Bronchial epithelial cell (primary cell): ENCODE data around the gene SOX13. TPM values are rescaled to one million over a fixed set of nuclear protein-coding genes. Genes with fewer than 3 reads are reported as not detected.

Experiments
- DNase-seq: peaks from one replicate; pipeline ENCODE4 v3.0.0-alpha.2; 2010; ENCODE audit warnings: low read depth
- FAIRE-seq: peaks from 2 replicates; lab custom pipeline; 2011; peaks lifted over from hg19 to GRCh38; lab: Jason Lieb, UNC
- H3K27me3 ChIP-seq: 2 replicates; pipeline ENCODE4 v1.5.1; 2011; ENCODE audit warnings: low read length; ENCODE audit not compliant: control insufficient read depth, insufficient read depth
- H3K36me3 ChIP-seq: 2 replicates; pipeline ENCODE4 v1.5.1; 2011; ENCODE audit warnings: low read length; ENCODE audit not compliant: control insufficient read depth, insufficient read depth
- H3K4me3 ChIP-seq: 2 replicates; pipeline ENCODE4 v1.5.1; 2011; ENCODE audit warnings: mild to moderate bottlenecking, low read depth, low read length, control low read depth
- total RNA-seq: library from RNA; depleted of rRNA; stranded (reverse); fragments of >200 nt; gene quantifications from 2 replicates; pipeline ENCODE4 v1.2.1, GENCODE V29; 2014
- TF ChIP-seq, protein P1 (sequence below): IDR thresholded peaks from 2 replicates; pipeline ENCODE4 v1.5.1; 2011; ENCODE audit warnings: mild to moderate bottlenecking, moderate library complexity, low read length, control low read depth, inconsistent platforms; ENCODE audit not compliant: insufficient read depth, severe bottlenecking

The SOX13 gene
- total RNA-seq, 1 donor from 2014 or later, result 3.2 TPM

DNA sequence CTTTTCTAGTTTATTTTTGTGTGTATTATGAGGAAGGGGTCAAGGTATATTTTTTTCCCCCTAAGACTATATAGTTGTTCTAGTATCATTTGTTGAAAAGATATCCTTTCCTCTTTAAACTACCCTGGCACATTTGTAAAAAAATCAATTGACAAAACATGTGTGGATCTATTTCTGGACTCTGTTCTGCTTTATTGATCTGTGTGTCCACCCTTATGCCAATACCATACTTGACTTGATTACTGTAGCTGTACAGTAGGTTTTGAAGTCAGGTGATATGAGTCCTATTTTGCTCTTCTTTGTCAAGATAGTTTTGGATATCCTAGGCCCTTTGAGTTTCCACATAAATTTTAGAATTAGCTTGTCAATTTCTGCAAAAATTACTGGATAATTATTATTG is 21.2 kb upstream of the SOX13 start:
- H3K4me3 ChIP-seq, result no peak overlapping the region
- DNase-seq, result no peak
- FAIRE-seq, result no peak
- no peaks in the 10 kb centered on the region for H3K27me3 ChIP-seq
- no peaks in the 10 kb centered on the region for H3K36me3 ChIP-seq
- TF ChIP-seq, protein P1, sequence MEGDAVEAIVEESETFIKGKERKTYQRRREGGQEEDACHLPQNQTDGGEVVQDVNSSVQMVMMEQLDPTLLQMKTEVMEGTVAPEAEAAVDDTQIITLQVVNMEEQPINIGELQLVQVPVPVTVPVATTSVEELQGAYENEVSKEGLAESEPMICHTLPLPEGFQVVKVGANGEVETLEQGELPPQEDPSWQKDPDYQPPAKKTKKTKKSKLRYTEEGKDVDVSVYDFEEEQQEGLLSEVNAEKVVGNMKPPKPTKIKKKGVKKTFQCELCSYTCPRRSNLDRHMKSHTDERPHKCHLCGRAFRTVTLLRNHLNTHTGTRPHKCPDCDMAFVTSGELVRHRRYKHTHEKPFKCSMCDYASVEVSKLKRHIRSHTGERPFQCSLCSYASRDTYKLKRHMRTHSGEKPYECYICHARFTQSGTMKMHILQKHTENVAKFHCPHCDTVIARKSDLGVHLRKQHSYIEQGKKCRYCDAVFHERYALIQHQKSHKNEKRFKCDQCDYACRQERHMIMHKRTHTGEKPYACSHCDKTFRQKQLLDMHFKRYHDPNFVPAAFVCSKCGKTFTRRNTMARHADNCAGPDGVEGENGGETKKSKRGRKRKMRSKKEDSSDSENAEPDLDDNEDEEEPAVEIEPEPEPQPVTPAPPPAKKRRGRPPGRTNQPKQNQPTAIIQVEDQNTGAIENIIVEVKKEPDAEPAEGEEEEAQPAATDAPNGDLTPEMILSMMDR, result no peak

DNA sequence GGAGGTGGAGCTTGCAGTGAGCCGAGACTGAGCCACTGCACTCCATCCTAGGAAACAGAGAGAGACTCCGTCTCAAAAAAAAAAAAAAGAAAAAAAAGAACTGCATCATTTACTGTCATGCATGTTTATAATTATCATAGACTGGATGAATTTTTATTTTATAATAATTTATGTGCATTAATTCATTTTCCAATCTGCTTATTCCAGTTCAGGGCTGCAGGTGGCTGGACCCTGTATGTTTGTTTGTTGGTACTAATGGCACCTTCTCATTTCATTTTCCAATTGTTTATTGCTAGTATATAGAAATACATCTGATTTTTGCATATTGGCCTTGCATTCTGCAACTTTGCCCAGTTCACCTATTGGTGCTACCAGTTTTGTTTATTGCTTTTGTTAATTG is 19.0 kb upstream of the SOX13 start:
- TF ChIP-seq, protein P1, result no peak
- no peak for DNase-seq
- H3K4me3 ChIP-seq, result no peak overlapping the region
- H3K27me3 ChIP-seq, result no peaks in the 10 kb centered on the region
- no peaks in the 10 kb centered on the region for H3K36me3 ChIP-seq
- FAIRE-seq, result no peak

DNA sequence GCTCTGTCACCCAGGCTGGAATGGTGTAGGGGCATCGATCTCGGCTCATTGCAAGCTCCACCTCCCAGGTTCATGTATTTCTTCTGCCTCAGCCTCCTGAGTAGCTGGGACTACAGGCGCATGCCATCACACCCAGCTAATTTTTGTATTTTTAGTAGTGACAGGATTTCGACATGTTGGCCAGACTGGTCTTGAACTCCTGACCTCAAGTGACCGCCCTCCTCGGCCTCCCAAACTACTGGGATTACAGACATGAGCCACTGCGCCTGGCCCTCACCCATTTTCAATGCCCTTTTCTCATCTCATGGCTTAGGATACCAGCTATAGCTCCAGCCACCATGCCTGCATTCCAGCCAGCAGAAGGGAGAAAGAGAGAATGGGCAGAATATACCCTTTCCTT is 12.9 kb upstream of the SOX13 start:
- H3K27me3 ChIP-seq, result no peaks in the 10 kb centered on the region
- no peak for DNase-seq
- no peaks in the 10 kb centered on the region for H3K36me3 ChIP-seq
- no peak for FAIRE-seq
- no peak overlapping the region for H3K4me3 ChIP-seq
- TF ChIP-seq, protein P1, result no peak

DNA sequence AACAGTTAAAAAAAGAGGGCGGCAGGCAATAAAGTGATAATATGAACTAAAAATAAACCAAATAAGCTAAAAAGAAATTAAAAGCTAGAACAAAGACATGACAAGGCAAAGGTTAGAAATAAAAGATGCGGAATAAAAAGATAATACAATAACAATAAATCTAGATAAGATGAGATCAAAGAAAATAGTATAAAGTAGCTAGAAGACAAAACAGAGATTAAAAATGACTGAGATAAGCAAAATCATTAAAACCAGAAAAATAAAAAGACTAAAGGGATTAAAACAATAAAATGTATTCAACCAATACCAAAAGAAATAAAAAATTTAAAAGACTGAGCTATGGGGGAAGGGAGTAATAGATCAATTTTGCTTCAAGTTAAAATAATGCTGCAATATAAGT is 10.8 kb upstream of the SOX13 start:
- H3K4me3 ChIP-seq, result no peak overlapping the region
- TF ChIP-seq, protein P1, result no peak
- no peaks in the 10 kb centered on the region for H3K36me3 ChIP-seq
- no peaks in the 10 kb centered on the region for H3K27me3 ChIP-seq
- no peak for DNase-seq
- no peak for FAIRE-seq

DNA sequence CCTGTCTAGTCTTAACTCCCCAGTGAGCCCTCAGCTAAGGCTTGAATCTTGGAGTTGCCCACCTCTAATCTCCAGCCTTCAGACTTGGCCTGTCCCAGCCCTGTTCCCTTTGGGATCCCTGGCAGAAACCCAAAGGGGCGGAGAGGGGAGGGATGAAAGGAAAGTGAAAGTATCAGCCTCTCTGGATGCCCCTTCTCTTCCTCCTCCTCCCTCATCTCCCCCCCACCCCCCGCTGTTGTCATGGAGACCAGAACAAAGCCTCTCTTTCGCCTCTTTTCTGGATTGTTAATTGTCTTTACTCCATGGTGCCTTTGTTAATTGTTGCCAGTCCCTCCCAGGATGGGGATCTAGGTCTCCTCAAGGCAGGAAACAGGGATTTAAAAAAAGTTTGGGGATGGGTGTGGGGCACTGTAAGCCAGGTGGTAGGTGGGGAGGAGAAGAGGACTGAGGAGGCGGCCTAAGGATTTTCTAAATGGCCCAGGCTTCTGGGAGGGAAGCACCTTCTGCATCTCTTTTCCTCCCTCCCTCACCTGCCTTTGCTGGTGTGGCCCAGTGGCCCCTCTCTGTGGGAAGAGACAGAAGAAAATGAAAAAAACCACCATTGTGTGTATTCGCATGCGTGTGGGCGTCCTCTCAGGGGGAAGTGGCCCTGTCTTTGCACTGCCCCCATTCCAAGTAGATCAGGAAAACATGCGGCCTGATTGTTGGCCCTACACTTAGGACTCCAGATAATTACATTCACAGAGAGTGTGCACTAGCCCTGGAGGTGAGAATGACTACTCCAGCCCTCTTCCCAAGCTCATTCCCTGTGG is 7.5 kb upstream of the SOX13 start:
- Histone ChIP-seq H3K36me3 (no peaks in the 10 kb centered on the region), H3K4me3 (no peak overlapping the region), H3K27me3 (no peaks in the 10 kb centered on the region)
- TF ChIP-seq, protein P1, result no peak
- DNase-seq (no peak), FAIRE-seq (no peak)

DNA sequence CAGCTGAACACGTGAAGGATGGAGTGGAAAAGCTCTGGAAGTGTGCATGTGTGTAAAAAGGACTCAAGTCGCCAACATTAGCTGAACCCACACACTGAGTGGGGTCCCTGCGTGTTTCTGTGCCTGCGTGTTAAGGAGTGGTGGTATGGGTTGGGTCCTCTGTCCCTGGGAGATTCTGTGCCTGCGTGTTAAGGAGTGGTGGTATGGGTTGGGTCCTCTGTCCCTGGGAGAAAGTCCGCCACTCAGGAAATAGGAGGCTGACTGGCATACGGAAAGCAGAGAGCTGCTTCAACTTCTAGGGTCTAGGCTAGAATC is 7.0 kb upstream of the SOX13 start:
- no peak for DNase-seq
- TF ChIP-seq, protein P1, result no peak
- FAIRE-seq, result no peak
- Histone ChIP-seq H3K4me3 (no peak overlapping the region), H3K27me3 (no peaks in the 10 kb centered on the region), H3K36me3 (no peaks in the 10 kb centered on the region)
